HepG2 (cell line): ENCODE results near the gene CKAP2L. TPM values are rescaled to one million over a fixed set of nuclear protein-coding genes. Genes with fewer than 3 reads are reported as not detected.

Experiments used
- ATAC-seq: fragments of 200-7000 bp; cut with Tn5 transposase; 3 replicates; pipeline ENCODE4 v1.9.1; 2020; ENCODE audit warnings: mild to moderate bottlenecking, moderate library complexity
- BruUV-seq: library from RNA; stranded (reverse); fragments of 400-500 nt; replicated peaks from 2 replicates; lab custom pipeline; 2021; lab: Mats Ljungman, UMichigan
- CTCF ChIA-PET: fragments of 300-600 bp; formaldehyde crosslinking; extraction: SDS; loops from one replicate; lab custom pipeline; 2021; ENCODE audit warnings: low total read pairs, inconsistent platforms, low intra/inter-chr PET ratio; lab: Yijun Ruan, JAX
- POLR2A ChIA-PET: fragments of 350-600 bp; sonication (Branson Sonifier 250); formaldehyde crosslinking; loops from one replicate; lab custom pipeline; 2020; ENCODE audit warnings: antibody characterized with exemption, inconsistent platforms; lab: Yijun Ruan, JAX
- DNase-seq: peaks from one replicate; pipeline ENCODE4 v3.0.0-alpha.2; 2015; ENCODE audit warnings: low spot score
- FAIRE-seq: peaks from 3 replicates; lab custom pipeline; 2011; peaks lifted over from hg19 to GRCh38; lab: Jason Lieb, UNC
- H2AFZ ChIP-seq: one replicate; pipeline ENCODE4 v1.6.1; 2011; ENCODE audit warnings: low read length, inconsistent platforms
- H3K27ac ChIP-seq: fragments of 300-600 bp; 3 replicates; pipeline ENCODE4 v1.8.0; 2011; ENCODE audit warnings: mixed run types, mild to moderate bottlenecking, mixed read lengths, low read length, inconsistent platforms; ENCODE audit not compliant: insufficient read depth; ENCODE audit errors: extremely low read length
- H3K27me3 ChIP-seq, 2 experiments: fragments of 200-600 bp in 1 of 2; 2 replicates in 1 of 2; 3 replicates in 1 of 2; pipeline versions ENCODE4 v1.6.0 to v1.8.0; 2011; ENCODE audit warnings: low read length in 2 of 2, mild to moderate bottlenecking in 2 of 2, moderate library complexity in 2 of 2, inconsistent platforms in 1 of 2; ENCODE audit not compliant: insufficient read depth in 2 of 2, control insufficient read depth in 1 of 2
- H3K36me3 ChIP-seq, 2 experiments: fragments of 200-600 bp in 1 of 2; replicated peaks in 1 of 2; 2 replicates in 1 of 2; 3 replicates in 1 of 2; pipeline versions ENCODE4 v1.5.1 to v1.8.0; 2011; ENCODE audit warnings: low read length in 2 of 2, inconsistent platforms in 1 of 2; ENCODE audit not compliant: insufficient read depth in 2 of 2, control insufficient read depth in 1 of 2
- H3K4me1 ChIP-seq: 2 replicates; pipeline ENCODE4 v1.5.1; 2012; ENCODE audit warnings: low read length, inconsistent platforms; ENCODE audit not compliant: insufficient read depth
- H3K4me2 ChIP-seq: 2 replicates; pipeline ENCODE4 v1.6.0; 2011; ENCODE audit warnings: low read depth, low read length, inconsistent platforms
- H3K4me3 ChIP-seq, 3 experiments: fragments of 200-600 bp in 1 of 3; sonication (generic), shearing (Covaris generic) in 1 of 3; replicated peaks in 1 of 3; 2 replicates each; pipeline ENCODE4 v1.5.1; 2011 to 2016; ENCODE audit warnings: low read length in 3 of 3, inconsistent platforms in 2 of 3, low read depth in 2 of 3, mild to moderate bottlenecking in 2 of 3, control low read depth in 1 of 3, mixed read lengths in 1 of 3; ENCODE audit not compliant: insufficient read depth in 1 of 3
- H3K79me2 ChIP-seq: one replicate; pipeline ENCODE4 v1.6.1; 2011; ENCODE audit warnings: low read length, inconsistent platforms; ENCODE audit not compliant: insufficient read depth
- H3K9ac ChIP-seq: 2 replicates; pipeline ENCODE4 v1.6.0; 2011; ENCODE audit warnings: mild to moderate bottlenecking, low read depth, low read length, inconsistent platforms; ENCODE audit not compliant: insufficient read depth
- H3K9me3 ChIP-seq: 2 replicates; pipeline ENCODE4 v1.5.1; 2012; ENCODE audit warnings: mild to moderate bottlenecking, low read length
- H4K20me1 ChIP-seq: 2 replicates; pipeline ENCODE4 v1.6.0; 2011; ENCODE audit warnings: inconsistent platforms, mild to moderate bottlenecking, low read length, moderate library complexity; ENCODE audit not compliant: insufficient read depth
- DPF2 ChIP-seq: sonication (generic); formaldehyde crosslinking; IDR thresholded peaks from 2 replicates; pipeline ENCODE4 v1.4.0; 2020; ENCODE audit warnings: mild to moderate bottlenecking, low read depth, missing genetic modification reagents, borderline replicate concordance
- HOMEZ ChIP-seq: IDR thresholded peaks from 2 replicates; pipeline ENCODE4 v1.6.1; 2016; ENCODE audit warnings: low read depth
- MLX ChIP-seq: IDR thresholded peaks from 2 replicates; pipeline ENCODE4 v1.6.1; 2016
- MYC ChIP-seq: sonication (generic); formaldehyde crosslinking; IDR thresholded peaks from 2 replicates; pipeline ENCODE4 v1.9.0; 2021; ENCODE audit warnings: missing genetic modification reagents, borderline replicate concordance
- NPAS2 ChIP-seq: sonication (generic); formaldehyde crosslinking; IDR thresholded peaks from 2 replicates; pipeline ENCODE4 v1.8.0; 2022; ENCODE audit warnings: mild to moderate bottlenecking, missing genetic modification reagents, borderline replicate concordance
- PHF21A ChIP-seq: sonication (generic); formaldehyde crosslinking; IDR thresholded peaks from 2 replicates; pipeline ENCODE4 v1.5.0; 2020; ENCODE audit warnings: mild to moderate bottlenecking, missing genetic modification reagents
- TBX2 ChIP-seq: sonication (generic); formaldehyde crosslinking; IDR thresholded peaks from 2 replicates; pipeline ENCODE4 v1.5.0; 2020; ENCODE audit warnings: missing genetic modification reagents, mild to moderate bottlenecking, borderline replicate concordance
- ZBTB37 ChIP-seq: sonication (generic); formaldehyde crosslinking; IDR thresholded peaks from 2 replicates; pipeline ENCODE4 v1.4.0; 2020; ENCODE audit warnings: mild to moderate bottlenecking, missing genetic modification reagents
- ZFX ChIP-seq: sonication (generic); formaldehyde crosslinking; IDR thresholded peaks from 2 replicates; pipeline ENCODE4 v1.4.0; 2020; ENCODE audit warnings: mild to moderate bottlenecking, low read depth, missing genetic modification reagents, moderate library complexity
- ZNF276 ChIP-seq: sonication (generic); formaldehyde crosslinking; IDR thresholded peaks from 2 replicates; pipeline ENCODE4 v1.4.0; 2020; ENCODE audit warnings: mild to moderate bottlenecking, low read depth, missing genetic modification reagents
- ZNF609 ChIP-seq: sonication (generic); formaldehyde crosslinking; IDR thresholded peaks from 2 replicates; pipeline ENCODE4 v1.4.0; 2020; ENCODE audit warnings: mild to moderate bottlenecking, missing genetic modification reagents, borderline replicate concordance
- ZNF674 ChIP-seq: sonication (generic); formaldehyde crosslinking; IDR thresholded peaks from 2 replicates; pipeline ENCODE4 v1.5.0; 2020; ENCODE audit warnings: low read depth, mild to moderate bottlenecking, missing genetic modification reagents
- ZNF776 ChIP-seq: sonication (generic); formaldehyde crosslinking; IDR thresholded peaks from 2 replicates; pipeline ENCODE4 v1.4.0; 2020; ENCODE audit warnings: mild to moderate bottlenecking, missing genetic modification reagents
- ZSCAN9 ChIP-seq: IDR thresholded peaks from 2 replicates; pipeline ENCODE4 v1.6.1; 2016; ENCODE audit warnings: borderline replicate concordance
- in situ Hi-C: cut with HindIII; loops from 2 replicates; pipeline ENCODE4 v1.10.0; 2017; ENCODE audit warnings: low pct_unique_long_range_greater_than_20kb; ENCODE audit not compliant: extremely low pct_ligation_motif_present
- intact Hi-C: fragments of 100-400 bp; cut with micrococcal nuclease; formaldehyde crosslinking; loops from one replicate; pipeline ENCODE4 v1.10.0; 2022; ENCODE audit not compliant: unreplicated experiment
- polyA plus RNA-seq, 8 experiments: library from polyadenylated mRNA; depleted of rRNA in 3 of 8; stranded (reverse) in 7 of 8; unstranded in 1 of 8; fragments of >200 nt; fragmentation: Illumina TruSeq in 4 of 8; extraction: Trizol in 4 of 8; gene quantifications; 2 replicates each; pipeline versions ENCODE4 v1.2.1 to v1.2.3, GENCODE V29; 2011 to 2016; ENCODE audit warnings: low read depth in 4 of 8, missing spikeins in 1 of 8, mixed read lengths in 1 of 8; ENCODE audit not compliant: insufficient read depth in 1 of 8
- total RNA-seq, 5 experiments: library from RNA; depleted of rRNA; stranded (reverse); fragments of >200 nt; fragmentation: Illumina TruSeq; extraction: Trizol; gene quantifications; 2 replicates each; pipeline ENCODE4 v1.2.3, GENCODE V29; 2016; ENCODE audit warnings: low read depth in 1 of 5

Gene CKAP2L
- total and polyA plus RNA-seq, 2 of the 13 experiments (the other 11 are each of a cell fraction or from before 2014, with no cell fraction given) = 7.1 to 9.5 TPM

GRCh38 chr2:112809112-112809511 is 44.7 kb upstream of the CKAP2L start:
- POLR2A ChIA-PET = interaction anchor here (0.9 to 1.7 kb wide), 3 partner anchors 9 to 54 kb away, joined by 3 to 10 read pairs (median 3); no protein-coding TSS in a partner anchor
- peak; percentile 54 for ATAC-seq
- in situ Hi-C loops = no loop called here
- 0 out of 2 replicates have a peak, but pooled peaks have one; percentile 26 for TF ChIP-seq TBX2 (CRISPR knock-in tag)
- no peak; the same call in 1 of the 2 replicates for TF ChIP-seq ZFX
- TF ChIP-seq ZNF609 (CRISPR knock-in tag) = no peak
- no peak for TF ChIP-seq ZSCAN9 (CRISPR knock-in tag)
- TF ChIP-seq ZNF674 (CRISPR knock-in tag) = no peak
- no peak for TF ChIP-seq DPF2 (CRISPR knock-in tag)
- TF ChIP-seq PHF21A = no peak
- no peak for TF ChIP-seq HOMEZ (CRISPR knock-in tag)
- TF ChIP-seq MLX = 0 out of 2 replicates have a peak, but pooled peaks have one; percentile 13
- no peak for TF ChIP-seq ZNF276 (CRISPR knock-in tag)
- no peak for TF ChIP-seq MYC (CRISPR knock-in tag)
- no peak for TF ChIP-seq ZBTB37 (CRISPR knock-in tag)
- no peak for TF ChIP-seq ZNF776 (CRISPR knock-in tag)
- TF ChIP-seq NPAS2 (CRISPR knock-in tag) = no peak

More at GRCh38 chr2:112809112-112809511, 44.7 kb upstream of the CKAP2L start:
- FAIRE-seq = no peak
- Histone ChIP-seq H2AFZ (no peak overlapping the region), H3K4me2 (peak overlapping the region; percentile 21; the same call in 1 of the 2 replicates), H3K79me2 (no peaks in the 10 kb centered on the region), H3K36me3 (no peaks in the 10 kb centered on the region), H3K9me3 (peaks cover 7% of the 10 kb centered on the region), H3K4me3 (no peak overlapping the region), H3K4me1 (peaks cover 70% of the 10 kb centered on the region), H3K27me3 (no peaks in the 10 kb centered on the region), H3K9ac (0 out of 2 replicates have a peak overlapping the region, but pooled peaks have one; percentile 21), H4K20me1 (no peaks in the 10 kb centered on the region), H3K27ac (peak overlapping the region; percentile 69)
- intact Hi-C loops = loop anchor here (1.0 kb wide), 1 partner anchor 9 kb away; no protein-coding TSS in a partner anchor
- peak; percentile 51 for DNase-seq
- CTCF ChIA-PET = no interaction called here
- no TSS peak for BruUV-seq
